ENCODE results near the gene SLC2A2.

Gene SLC2A2

GRCh38 chr3:171005648-171006047 is 20.9 kb downstream of the SLC2A2 start:
- Histone ChIP-seq H3K9me3 (replicated peaks; ENCODE audit: insufficient read depth, low read length) (no peaks in the 10 kb centered on the region), H3K4me1 (ENCODE audit: low read length) (no peaks in the 10 kb centered on the region), H4K20me1 (ENCODE audit: insufficient read depth, low read length) (no peaks in the 10 kb centered on the region), H3K27ac (ENCODE audit: low read length) (no peak overlapping the region), H3K36me3 (replicated peaks; ENCODE audit: insufficient read depth, low read length) (no peaks in the 10 kb centered on the region), H3K4me3 (ENCODE audit: low read length) (no peak overlapping the region), H3K9me2 (replicated peaks; ENCODE audit: insufficient read depth, low read length) (no peaks in the 10 kb centered on the region), H3K79me2 (ENCODE audit: low read length) (no peaks in the 10 kb centered on the region), H3K27me3 (replicated peaks; ENCODE audit: insufficient read depth, low read length) (no peaks in the 10 kb centered on the region), H3K4me2 (ENCODE audit: low read depth, low read length) (no peak overlapping the region), H3K9ac (ENCODE audit: low read length) (no peak overlapping the region), H2AFZ (ENCODE audit: low read length) (no peak overlapping the region), H3F3A (ENCODE audit: insufficient read depth, low read length) (no peaks in the 10 kb centered on the region)
- DNase-seq: no peak
- TF ChIP-seq EZH2 (optimal IDR thresholded peaks at IDR 0.05; ENCODE audit: low read depth, low read length): no peak
- no peak for TF ChIP-seq CTCF (IDR thresholded peaks at IDR 0.05; ENCODE audit: low read length)
- TF ChIP-seq EZH2phosphoT487 (IDR thresholded peaks at IDR 0.05; ENCODE audit: low read length): no peak

- no peaks in the 10 kb centered on the region for H4K20me1 ChIP-seq (ENCODE audit: insufficient read depth, low read length)
- H3K9me2 ChIP-seq (replicated peaks; ENCODE audit: insufficient read depth, low read length): no peaks in the 10 kb centered on the region
- H2AFZ ChIP-seq (ENCODE audit: low read length): no peak overlapping the region
- H3K9ac ChIP-seq (ENCODE audit: low read length): no peak overlapping the region
- TF ChIP-seq EZH2phosphoT487 (IDR thresholded peaks at IDR 0.05; ENCODE audit: low read length): no peak
- no peak for TF ChIP-seq CTCF (IDR thresholded peaks at IDR 0.05; ENCODE audit: low read length)
- TF ChIP-seq EZH2 (optimal IDR thresholded peaks at IDR 0.05; ENCODE audit: low read depth, low read length): no peak
- no peak overlapping the region for H3K4me2 ChIP-seq (ENCODE audit: low read depth, low read length)
- H3K4me1 ChIP-seq (ENCODE audit: low read length): no peaks in the 10 kb centered on the region
- no peak overlapping the region for H3K27ac ChIP-seq (ENCODE audit: low read length)
- no peaks in the 10 kb centered on the region for H3F3A ChIP-seq (ENCODE audit: insufficient read depth, low read length)
- H3K36me3 ChIP-seq (replicated peaks; ENCODE audit: insufficient read depth, low read length): no peaks in the 10 kb centered on the region
- no peak for DNase-seq
- no peaks in the 10 kb centered on the region for H3K79me2 ChIP-seq (ENCODE audit: low read length)
- no peaks in the 10 kb centered on the region for H3K9me3 ChIP-seq (replicated peaks; ENCODE audit: insufficient read depth, low read length)
- H3K27me3 ChIP-seq (replicated peaks; ENCODE audit: insufficient read depth, low read length): no peaks in the 10 kb centered on the region
- H3K4me3 ChIP-seq (ENCODE audit: low read length): no peak overlapping the region
These were observed 24.4 kb downstream of the SLC2A2 start for GRCh38 chr3:171001957-171002694.

GRCh38 chr3:171001250-171001893 is 25.1 kb downstream of the SLC2A2 start:
- Histone ChIP-seq H3K36me3 (replicated peaks; ENCODE audit: insufficient read depth, low read length) (no peaks in the 10 kb centered on the region), H3K79me2 (ENCODE audit: low read length) (no peaks in the 10 kb centered on the region), H3K9ac (ENCODE audit: low read length) (no peak overlapping the region), H4K20me1 (ENCODE audit: insufficient read depth, low read length) (no peaks in the 10 kb centered on the region), H3K27me3 (replicated peaks; ENCODE audit: insufficient read depth, low read length) (no peaks in the 10 kb centered on the region), H3K27ac (ENCODE audit: low read length) (no peak overlapping the region), H3K9me3 (replicated peaks; ENCODE audit: insufficient read depth, low read length) (no peaks in the 10 kb centered on the region), H3K4me1 (ENCODE audit: low read length) (no peaks in the 10 kb centered on the region), H2AFZ (ENCODE audit: low read length) (no peak overlapping the region), H3K9me2 (replicated peaks; ENCODE audit: insufficient read depth, low read length) (no peaks in the 10 kb centered on the region), H3K4me2 (ENCODE audit: low read depth, low read length) (no peak overlapping the region), H3K4me3 (ENCODE audit: low read length) (no peak overlapping the region), H3F3A (ENCODE audit: insufficient read depth, low read length) (no peaks in the 10 kb centered on the region)
- DNase-seq: no peak
- TF ChIP-seq EZH2phosphoT487 (IDR thresholded peaks at IDR 0.05; ENCODE audit: low read length): no peak
- TF ChIP-seq CTCF (IDR thresholded peaks at IDR 0.05; ENCODE audit: low read length): no peak
- no peak for TF ChIP-seq EZH2 (optimal IDR thresholded peaks at IDR 0.05; ENCODE audit: low read depth, low read length)
